BLaER1 treated with 17β-estradiol and CSF1 and Interleukin-3, amounts not matched to agents 10 nM and 100 nM (cell line): ENCODE results near the gene HELZ.
"Not testable (repeated sequence)": the region's sequence is repeated elsewhere in the genome, so short reads cannot be mapped to it uniquely, and the experiment has no call there.

Source experiments
- H3K27ac ChIP-seq, 11 experiments: shearing (Covaris generic); formaldehyde crosslinking; 2 replicates each; pipeline ENCODE4 v1.8.1; 2022
- H3K27me3 ChIP-seq, 11 experiments: shearing (Covaris generic); formaldehyde crosslinking; 2 replicates each; pipeline ENCODE4 v1.8.1; 2022
- H3K36me3 ChIP-seq, 11 experiments: shearing (Covaris generic); formaldehyde crosslinking; 2 replicates each; pipeline ENCODE4 v1.8.1; 2022
- H3K4me1 ChIP-seq, 10 experiments: shearing (Covaris generic); formaldehyde crosslinking; 2 replicates each; pipeline ENCODE4 v1.8.1; 2022
- H3K4me2 ChIP-seq, 11 experiments: shearing (Covaris generic); formaldehyde crosslinking; 2 replicates each; pipeline ENCODE4 v1.8.1; 2022
- H3K4me3 ChIP-seq, 10 experiments: shearing (Covaris generic); formaldehyde crosslinking; 2 replicates each; pipeline ENCODE4 v1.8.1; 2022
- H3K9ac ChIP-seq, 11 experiments: shearing (Covaris generic); formaldehyde crosslinking; 2 replicates each; pipeline ENCODE4 v1.8.1; 2022
- H3K9me3 ChIP-seq, 11 experiments: shearing (Covaris generic); formaldehyde crosslinking; replicated peaks in 1 of 11; 2 replicates each; pipeline ENCODE4 v1.8.1; 2022
- H4K20me1 ChIP-seq, 11 experiments: shearing (Covaris generic); formaldehyde crosslinking; 2 replicates each; pipeline ENCODE4 v1.8.1; 2022
- Cebpa-rat ChIP-seq, 11 experiments: shearing (Covaris generic); IDR thresholded peaks; 2 replicates each; pipeline ENCODE4 v1.8.1; 2022

HELZ gene

DNA sequence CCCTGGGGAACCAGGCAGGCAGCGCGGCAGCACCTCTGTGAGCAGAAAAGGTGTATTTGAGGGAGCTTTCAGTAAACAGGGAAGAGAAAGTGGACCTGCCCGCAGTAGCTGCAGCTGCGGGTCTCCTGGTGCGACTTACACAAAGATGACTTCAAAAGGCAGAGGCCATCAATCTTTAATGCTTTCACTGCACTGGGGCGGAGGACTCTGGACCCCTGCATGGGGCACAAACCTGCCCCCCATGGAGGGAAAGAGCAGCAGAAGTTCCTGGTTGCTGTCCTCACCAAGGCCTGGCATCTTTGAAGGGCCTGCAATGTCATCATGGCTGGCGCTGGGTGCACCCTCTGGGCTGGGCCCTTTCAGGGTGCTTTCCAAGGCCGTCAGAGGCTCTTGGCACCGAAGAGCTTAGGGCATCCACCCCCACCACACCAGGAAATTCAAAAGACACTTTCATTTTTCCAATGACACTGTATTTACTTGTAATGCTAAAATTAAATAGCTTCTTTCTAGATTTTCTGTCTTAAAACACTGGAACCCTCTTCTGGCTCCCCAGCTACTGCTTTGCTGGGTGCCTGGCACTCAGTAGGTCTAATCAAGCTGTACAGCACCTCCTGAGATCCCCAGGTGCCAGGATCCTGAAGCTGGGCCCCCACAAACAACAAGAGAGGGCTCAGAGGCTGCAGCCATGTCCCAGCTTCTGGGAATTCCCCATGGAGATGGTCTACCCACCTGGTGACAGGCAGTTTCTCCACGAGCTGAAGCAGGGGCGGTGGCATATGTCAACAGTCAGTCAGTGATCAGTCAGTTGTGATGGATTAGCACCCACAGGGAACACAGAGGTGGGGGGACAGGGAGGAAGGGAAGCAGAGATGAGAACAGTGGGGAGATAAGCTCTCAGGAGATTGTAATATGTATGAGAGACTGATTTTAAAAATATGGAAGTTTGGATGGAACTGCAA, 202.8 kb downstream of the HELZ start:
- H3K27me3 ChIP-seq, result no peaks in the 10 kb centered on the region
- peaks cover 1 to 11% (median 2%) of the 10 kb centered on the region in 11 experiments; a peak in 18 of 22 replicates for H3K9me3 ChIP-seq
- peak overlapping the region in 6 of 11 experiments; percentile 3 to 48 (median 29); a peak in 7 of 22 replicates for H3K4me2 ChIP-seq
- TF ChIP-seq Cebpa-rat (IDR thresholded peaks at IDR 0.05), result no peak
- H3K4me1 ChIP-seq, result peaks cover 0 to 24% (median 14%) of the 10 kb centered on the region in 10 experiments; a peak in 11 of 20 replicates
- H3K27ac ChIP-seq, result no peak overlapping the region
- no peaks in the 10 kb centered on the region for H3K36me3 ChIP-seq
- no peak overlapping the region for H3K4me3 ChIP-seq
- H4K20me1 ChIP-seq, result no peaks in the 10 kb centered on the region
- no peak overlapping the region for H3K9ac ChIP-seq

DNA sequence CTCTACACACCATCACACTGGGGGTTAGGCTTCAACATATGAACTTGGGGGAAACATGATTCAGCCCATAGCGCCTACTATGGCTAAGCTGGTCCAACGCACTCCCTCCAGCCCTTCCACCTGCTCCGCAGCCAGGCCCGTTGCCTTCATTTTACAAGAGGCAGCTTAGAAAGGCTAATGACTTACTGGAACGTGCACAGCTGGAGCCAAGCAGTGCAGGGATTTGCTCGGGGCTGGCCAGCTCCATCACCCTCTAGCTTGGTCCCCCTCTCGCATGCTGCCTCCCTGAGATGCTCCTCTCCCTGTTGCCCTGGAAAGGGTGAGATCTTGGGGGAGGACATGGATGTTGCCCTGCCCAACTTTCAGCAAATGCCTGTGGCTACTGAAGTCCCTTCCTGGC, 203.5 kb downstream of the HELZ start:
- Histone ChIP-seq H3K4me3 (no peak overlapping the region), H3K4me1 (peaks cover 0 to 24% (median 14%) of the 10 kb centered on the region in 10 experiments; a peak in 11 of 20 replicates), H3K36me3 (no peaks in the 10 kb centered on the region), H3K27me3 (no peaks in the 10 kb centered on the region), H3K27ac (no peak overlapping the region), H4K20me1 (no peaks in the 10 kb centered on the region), H3K4me2 (no peak overlapping the region), H3K9me3 (peaks cover 0 to 12% (median 0%) of the 10 kb centered on the region in 11 experiments; a peak in 1 of 22 replicates), H3K9ac (no peak overlapping the region)
- TF ChIP-seq Cebpa-rat (IDR thresholded peaks at IDR 0.05), result no peak

DNA sequence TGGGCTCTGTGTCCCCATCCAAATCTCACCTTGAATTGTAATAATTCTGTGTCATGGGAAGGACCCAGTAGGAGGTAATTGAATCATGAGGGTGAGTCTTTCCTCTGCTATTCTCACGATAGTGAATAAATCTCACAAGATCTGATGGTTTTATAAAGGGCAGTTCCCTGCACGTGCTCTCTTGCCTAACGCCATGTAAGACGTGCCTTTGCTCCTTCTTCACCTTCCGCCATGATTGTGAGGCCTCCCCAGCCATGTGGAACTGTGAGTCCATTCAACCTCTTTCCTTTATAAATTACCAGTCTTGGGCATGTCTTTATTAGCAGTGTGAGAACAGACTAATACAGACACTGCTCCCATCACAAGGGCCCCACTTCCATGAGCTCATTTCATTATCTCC, 203.9 kb downstream of the HELZ start:
- Histone ChIP-seq H3K4me2 (peak overlapping the region in 3 of 11 experiments; percentile 38 to 58 (median 55); a peak in 2 of 22 replicates), H3K9me3 (peaks cover 0 to 12% (median 0%) of the 10 kb centered on the region in 11 experiments; a peak in 1 of 22 replicates), H3K4me1 (peaks cover 0 to 24% (median 14%) of the 10 kb centered on the region in 10 experiments; a peak in 11 of 20 replicates)
- H3K27ac ChIP-seq, H3K27me3 ChIP-seq, H4K20me1 ChIP-seq, H3K36me3 ChIP-seq, H3K9ac ChIP-seq, H3K4me3 ChIP-seq: not testable (repeated sequence)

DNA sequence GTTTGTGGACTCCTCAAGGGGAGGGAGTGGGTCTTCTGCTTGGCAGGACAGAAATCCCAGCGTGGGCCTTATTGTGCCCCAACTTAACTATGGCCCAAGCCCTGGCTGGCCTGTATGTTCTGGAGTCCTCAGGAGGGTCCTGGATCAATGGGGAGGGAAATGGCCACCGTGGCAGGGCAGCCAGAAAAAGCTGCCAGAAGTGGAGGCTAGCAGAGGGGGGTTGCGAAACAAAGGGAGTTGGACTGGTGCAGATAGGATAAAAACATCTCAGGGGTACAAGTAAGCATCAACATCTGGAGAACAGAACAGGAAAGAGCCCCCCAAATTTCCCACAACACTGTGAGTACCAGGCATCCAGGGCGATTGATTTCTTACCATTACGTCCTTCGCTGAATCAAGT, 204.3 kb downstream of the HELZ start:
- H4K20me1 ChIP-seq, result no peaks in the 10 kb centered on the region
- H3K36me3 ChIP-seq, result no peaks in the 10 kb centered on the region
- H3K27ac ChIP-seq, result no peak overlapping the region
- no peaks in the 10 kb centered on the region for H3K27me3 ChIP-seq
- H3K4me2 ChIP-seq, result peak overlapping the region in 8 of 11 experiments; percentile 1 to 58 (median 36); a peak in 14 of 22 replicates
- TF ChIP-seq Cebpa-rat (IDR thresholded peaks at IDR 0.05), result peak in 1 of 11 experiments; percentile 49; a peak in 2 of 22 replicates
- no peak overlapping the region for H3K4me3 ChIP-seq
- peaks cover 0 to 12% (median 0%) of the 10 kb centered on the region in 11 experiments; a peak in 1 of 22 replicates for H3K9me3 ChIP-seq
- peaks cover 0 to 24% (median 14%) of the 10 kb centered on the region in 10 experiments; a peak in 11 of 20 replicates for H3K4me1 ChIP-seq
- H3K9ac ChIP-seq, result no peak overlapping the region

DNA sequence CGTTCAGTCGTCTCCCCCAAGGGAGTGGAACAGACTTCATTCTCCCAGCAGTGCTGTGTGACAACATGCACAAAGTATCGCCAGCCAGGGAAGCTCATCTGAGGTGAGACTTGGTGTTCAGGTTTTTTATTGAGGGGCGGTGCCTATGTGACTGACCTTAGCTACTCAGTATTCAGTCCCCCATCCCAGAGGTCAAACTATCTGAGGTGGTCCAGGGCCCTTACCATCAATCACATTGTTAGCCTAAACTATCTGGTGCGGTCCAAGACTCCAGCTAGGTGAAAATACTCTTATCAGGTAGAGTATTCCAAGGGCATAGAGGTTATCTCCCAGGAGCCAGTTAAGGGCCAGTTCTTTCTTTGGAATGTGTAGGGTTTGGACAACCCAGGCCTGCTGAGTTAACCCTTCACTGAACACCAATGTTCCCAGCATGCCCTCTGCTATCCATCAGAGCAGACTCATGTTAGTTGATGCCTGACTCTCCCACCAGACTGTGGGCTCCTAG, 206.1 kb downstream of the HELZ start:
- H3K9me3 ChIP-seq, result peaks cover 0 to 12% (median 0%) of the 10 kb centered on the region in 11 experiments; a peak in 1 of 22 replicates
- no peaks in the 10 kb centered on the region for H3K27me3 ChIP-seq
- H3K4me1 ChIP-seq, result peaks cover 0 to 24% (median 14%) of the 10 kb centered on the region in 10 experiments; a peak in 11 of 20 replicates
- H3K4me2 ChIP-seq, result no peak overlapping the region
- no peak overlapping the region for H3K4me3 ChIP-seq
- H3K27ac ChIP-seq, result no peak overlapping the region
- H3K36me3 ChIP-seq, result no peaks in the 10 kb centered on the region
- no peak for TF ChIP-seq Cebpa-rat (IDR thresholded peaks at IDR 0.05)
- no peak overlapping the region for H3K9ac ChIP-seq
- H4K20me1 ChIP-seq, result no peaks in the 10 kb centered on the region

DNA sequence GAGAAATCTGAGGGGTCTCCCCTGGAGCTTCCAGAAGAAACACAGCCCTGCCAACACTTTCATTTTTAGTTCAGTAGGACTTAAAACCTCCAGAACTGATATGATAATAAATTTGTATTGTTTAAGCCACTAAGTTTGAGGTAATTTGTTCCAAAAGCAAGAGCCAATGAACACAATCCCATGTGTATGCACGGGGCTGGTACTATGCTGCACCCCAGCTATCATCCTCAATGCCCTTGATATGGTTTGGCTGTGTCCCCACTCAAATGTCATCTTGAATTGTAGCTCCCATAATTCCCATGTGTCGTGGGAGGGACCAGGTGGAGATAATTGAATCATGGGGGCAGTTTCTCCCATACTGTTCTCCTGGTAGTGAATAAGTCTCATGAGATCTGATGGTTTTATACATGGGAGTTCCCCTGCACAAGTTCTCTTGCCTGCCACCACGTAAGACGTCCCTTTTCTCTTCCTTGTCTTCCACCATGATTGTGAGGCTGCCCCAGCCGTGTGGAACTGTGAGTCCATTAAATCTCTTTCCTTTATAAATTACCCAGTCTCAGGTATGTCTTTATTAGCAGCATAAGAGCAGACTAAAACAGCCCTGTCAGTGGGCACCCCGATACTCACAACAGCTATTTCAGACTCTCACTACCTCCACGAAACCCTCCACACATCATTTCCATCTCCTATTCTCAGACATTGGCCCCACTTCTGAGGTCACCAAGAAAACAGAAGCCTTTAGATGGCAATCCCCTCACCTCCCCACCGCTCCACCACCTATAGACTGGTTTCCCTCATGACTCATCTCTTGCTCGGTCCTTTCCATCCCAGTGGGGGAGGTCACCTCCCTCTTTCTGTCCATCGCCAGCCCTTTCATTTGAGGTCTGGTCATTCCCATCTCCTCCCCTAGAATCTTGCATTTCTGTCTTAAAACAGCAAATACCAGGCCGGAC, 209.6 kb downstream of the HELZ start:
- no peak for TF ChIP-seq Cebpa-rat (IDR thresholded peaks at IDR 0.05)
- H3K27ac ChIP-seq, result no peak overlapping the region

DNA sequence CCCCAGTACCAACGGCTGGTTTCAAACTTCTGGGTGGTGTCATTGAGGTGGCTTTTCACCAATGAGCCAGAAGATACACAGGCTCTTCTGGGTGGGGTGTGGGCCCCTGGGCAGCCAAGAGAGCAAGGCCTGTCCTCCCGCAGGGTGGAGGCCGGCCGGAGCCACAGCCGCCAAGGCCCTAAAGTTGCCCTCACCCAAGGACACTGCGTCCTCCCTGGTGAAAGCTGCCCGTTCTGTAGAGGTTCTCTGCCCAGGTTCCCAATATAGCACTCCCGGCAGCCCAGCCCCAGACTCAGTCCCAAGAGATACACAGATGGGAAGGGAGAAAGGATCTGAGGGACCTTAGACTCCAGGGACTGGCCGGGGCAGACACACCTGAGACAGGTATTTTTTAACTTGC, 211.4 kb downstream of the HELZ start:
- H3K36me3 ChIP-seq, result no peaks in the 10 kb centered on the region
- H3K9me3 ChIP-seq, result peaks cover 0 to 12% (median 0%) of the 10 kb centered on the region in 11 experiments; a peak in 1 of 22 replicates
- peaks cover 0 to 11% (median 0%) of the 10 kb centered on the region in 10 experiments; a peak in 3 of 20 replicates for H3K4me1 ChIP-seq
- no peak overlapping the region for H3K4me2 ChIP-seq
- no peaks in the 10 kb centered on the region for H4K20me1 ChIP-seq
- H3K4me3 ChIP-seq, result no peak overlapping the region
- H3K9ac ChIP-seq, result no peak overlapping the region
- no peak overlapping the region for H3K27ac ChIP-seq
- no peaks in the 10 kb centered on the region for H3K27me3 ChIP-seq
- no peak for TF ChIP-seq Cebpa-rat (IDR thresholded peaks at IDR 0.05)

More for the DNA sequence above, 209.6 kb downstream of the HELZ start:
- no peaks in the 10 kb centered on the region for H3K27me3 ChIP-seq
- no peaks in the 10 kb centered on the region for H4K20me1 ChIP-seq
- no peaks in the 10 kb centered on the region for H3K36me3 ChIP-seq
- H3K4me2 ChIP-seq, result no peak overlapping the region
- H3K4me3 ChIP-seq, result no peak overlapping the region
- H3K9me3 ChIP-seq, result peaks cover 0 to 12% (median 0%) of the 10 kb centered on the region in 11 experiments; a peak in 1 of 22 replicates
- H3K4me1 ChIP-seq, result peaks cover 0 to 11% (median 3%) of the 10 kb centered on the region in 10 experiments; a peak in 14 of 20 replicates
- H3K9ac ChIP-seq, result no peak overlapping the region

DNA sequence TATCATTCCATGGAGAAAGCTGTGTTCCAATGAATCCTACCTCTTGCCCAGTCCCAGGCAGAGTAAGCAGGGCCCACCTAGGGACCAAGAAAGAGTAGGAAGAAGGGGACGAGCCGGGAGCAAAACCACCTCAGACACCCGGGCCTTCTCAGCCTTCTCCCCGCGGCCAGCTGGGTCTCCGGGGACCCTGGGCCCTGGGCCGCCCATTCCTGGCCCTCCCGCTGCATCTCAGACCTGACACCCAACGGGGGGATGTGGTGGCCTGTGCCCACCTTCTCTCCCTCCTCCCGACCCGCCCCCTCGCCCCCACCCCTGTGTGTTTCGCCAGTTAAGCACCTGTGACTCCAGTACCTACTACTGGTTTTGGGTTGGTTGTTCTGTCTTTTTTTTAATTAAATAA, 212.0 kb downstream of the HELZ start:
- Histone ChIP-seq H4K20me1 (no peaks in the 10 kb centered on the region), H3K4me1 (peaks cover 0 to 11% (median 0%) of the 10 kb centered on the region in 10 experiments; a peak in 3 of 20 replicates), H3K9ac (no peak overlapping the region), H3K9me3 (peaks cover 0 to 12% (median 0%) of the 10 kb centered on the region in 11 experiments; a peak in 1 of 22 replicates), H3K27ac (no peak overlapping the region), H3K36me3 (no peaks in the 10 kb centered on the region), H3K27me3 (no peaks in the 10 kb centered on the region), H3K4me2 (no peak overlapping the region), H3K4me3 (no peak overlapping the region)
- TF ChIP-seq Cebpa-rat (IDR thresholded peaks at IDR 0.05), result no peak
